ENCODE data around the gene RTP4.
"Not testable (repeated sequence)": the region's sequence is repeated elsewhere in the genome, so short reads cannot be mapped to it uniquely, and the experiment has no call there.

The RTP4 gene

GRCh38 chr3:187370051-187370450, 1.9 kb downstream of the RTP4 start:
- DNase-seq, result no peak

GRCh38 chr3:187375581-187375980, 7.4 kb downstream of the RTP4 start:
- no peak for DNase-seq

- DNase-seq, result no peak
Measured at GRCh38 chr3:187377842-187378241, 9.7 kb downstream of the RTP4 start.

GRCh38 chr3:187382609-187383151, 14.5 kb downstream of the RTP4 start:
- no peak for DNase-seq

- no peak for DNase-seq
Measured at GRCh38 chr3:187383246-187383645, 15.1 kb downstream of the RTP4 start.

- no peak for DNase-seq
Measured at GRCh38 chr3:187385296-187385695, 17.1 kb downstream of the RTP4 start.

GRCh38 chr3:187396661-187397060, 28.5 kb downstream of the RTP4 start:
- no peak for DNase-seq

GRCh38 chr3:187398955-187399354, 30.8 kb downstream of the RTP4 start:
- no peak for DNase-seq

GRCh38 chr3:187400756-187401155, 32.6 kb downstream of the RTP4 start:
- no peak for DNase-seq

- no peak for DNase-seq
Measured at GRCh38 chr3:187401856-187402255, 33.7 kb downstream of the RTP4 start.

GRCh38 chr3:187403768-187404288, 35.6 kb downstream of the RTP4 start:
- DNase-seq, result no peak

GRCh38 chr3:187406927-187407326, 38.7 kb downstream of the RTP4 start:
- DNase-seq, result no peak

GRCh38 chr3:187411991-187412781, 44.0 kb downstream of the RTP4 start:
- not testable (repeated sequence) for DNase-seq
